Endothelial cell of umbilical vein (primary cell): ENCODE measurements around the gene USP2. TPM values are rescaled to one million over a fixed set of nuclear protein-coding genes. Genes with fewer than 3 reads are reported as not detected.

Experiments used
- BruUV-seq: library from RNA; stranded (reverse); fragments of 400-500 nt; replicated peaks from 2 replicates; lab custom pipeline; 2021; lab: Mats Ljungman, UMichigan
- CTCF ChIA-PET: fragments of 300-600, 350-600 bp; sonication (Branson Sonifier 250); formaldehyde crosslinking; loops from one replicate; lab custom pipeline; 2021; ENCODE audit warnings: antibody characterized with exemption, inconsistent platforms; lab: Charles Lee
- POLR2A ChIA-PET: fragments of 300-600, 350-600 bp; sonication (Branson Sonifier 250); formaldehyde crosslinking; loops from one replicate; lab custom pipeline; 2021; ENCODE audit warnings: antibody characterized with exemption, inconsistent platforms; lab: Charles Lee
- DNase-seq: peaks from one replicate; pipeline ENCODE4 v3.0.0-alpha.2; 2011; ENCODE audit warnings: low read depth, low spot score
- FAIRE-seq: peaks from 2 replicates; lab custom pipeline; 2011; peaks lifted over from hg19 to GRCh38; lab: Jason Lieb, UNC
- H2AFZ ChIP-seq: 2 replicates; pipeline ENCODE4 v1.6.0; 2012; ENCODE audit warnings: low read depth, low read length, control low read depth, inconsistent platforms
- H3K27ac ChIP-seq: 2 replicates; pipeline ENCODE4 v1.5.1; 2011; ENCODE audit warnings: low read depth, mild to moderate bottlenecking, control low read depth, low read length, moderate library complexity; ENCODE audit not compliant: insufficient read depth
- H3K27me3 ChIP-seq, 2 experiments: 2 replicates each; pipeline versions ENCODE4 v1.6.0 to v1.6.1; 2011; ENCODE audit warnings: low read length in 2 of 2, mixed read lengths in 1 of 2; ENCODE audit not compliant: control insufficient read depth in 2 of 2, insufficient read depth in 2 of 2
- H3K36me3 ChIP-seq, 2 experiments: 2 replicates in 1 of 2; 3 replicates in 1 of 2; pipeline ENCODE4 v1.5.1; 2011; ENCODE audit warnings: low read length in 2 of 2, mild to moderate bottlenecking in 1 of 2, moderate library complexity in 1 of 2; ENCODE audit not compliant: control insufficient read depth in 2 of 2, insufficient read depth in 2 of 2; ENCODE audit errors: extremely low read depth in 1 of 2
- H3K4me1 ChIP-seq: 3 replicates; pipeline ENCODE4 v1.5.1; 2011; ENCODE audit warnings: mild to moderate bottlenecking, low read length; ENCODE audit not compliant: control insufficient read depth, insufficient read depth; ENCODE audit errors: extremely low read depth
- H3K4me2 ChIP-seq: 2 replicates; pipeline ENCODE4 v1.6.1; 2011; ENCODE audit warnings: low read length, control low read depth, mixed read lengths; ENCODE audit not compliant: insufficient read depth
- H3K4me3 ChIP-seq, 3 experiments: fragments of 200-600 bp in 1 of 3; sonication (generic), shearing (Covaris generic) in 1 of 3; replicated peaks in 1 of 3; 2 replicates each; pipeline ENCODE4 v1.5.1; 2011 to 2016; ENCODE audit warnings: control low read depth in 3 of 3, low read length in 3 of 3, mild to moderate bottlenecking in 2 of 3, inconsistent platforms in 1 of 3, low read depth in 1 of 3, moderate library complexity in 1 of 3; ENCODE audit not compliant: insufficient read depth in 1 of 3
- H3K79me2 ChIP-seq: 2 replicates; pipeline ENCODE4 v1.6.0; 2012; ENCODE audit warnings: low read length, inconsistent platforms; ENCODE audit not compliant: control insufficient read depth, insufficient read depth
- H3K9ac ChIP-seq: replicated peaks from 2 replicates; pipeline ENCODE3; 2011; ENCODE audit warnings: low read length, control low read depth; ENCODE audit not compliant: insufficient read depth; ENCODE audit errors: extremely low read depth
- H3K9me1 ChIP-seq: replicated peaks from 3 replicates; pipeline ENCODE4 v1.6.0; 2011; ENCODE audit warnings: mild to moderate bottlenecking, low read length; ENCODE audit not compliant: control insufficient read depth, insufficient read depth; ENCODE audit errors: extremely low read depth
- H3K9me3 ChIP-seq: replicated peaks from 2 replicates; pipeline ENCODE4 v1.5.1; 2012; ENCODE audit warnings: low read length, inconsistent platforms; ENCODE audit not compliant: control insufficient read depth, insufficient read depth
- H4K20me1 ChIP-seq: replicated peaks from 2 replicates; pipeline ENCODE3; 2011; ENCODE audit warnings: mild to moderate bottlenecking, low read length; ENCODE audit not compliant: control insufficient read depth, insufficient read depth; ENCODE audit errors: extremely low read depth
- CTCF ChIP-seq, 2 donors: IDR thresholded peaks; 1 replicate in 1 of 2; 2 replicates in 1 of 2; pipeline ENCODE4 v1.5.1; 2011; ENCODE audit warnings: low read length in 2 of 2, mild to moderate bottlenecking in 2 of 2, moderate library complexity in 2 of 2, control low read depth in 1 of 2, inconsistent platforms in 1 of 2, low read depth in 1 of 2; ENCODE audit not compliant: insufficient read depth in 1 of 2; ENCODE audit errors: extremely low read depth in 1 of 2
- EZH2 ChIP-seq: IDR thresholded peaks from 2 replicates; pipeline ENCODE4 v1.6.1; 2012; ENCODE audit warnings: borderline replicate concordance, low read depth, mild to moderate bottlenecking, moderate library complexity, low read length, inconsistent platforms; ENCODE audit not compliant: severe bottlenecking
- FOS ChIP-seq: IDR thresholded peaks from 2 replicates; pipeline ENCODE4 v1.6.1; 2011; ENCODE audit warnings: mild to moderate bottlenecking, low read length, moderate library complexity, borderline replicate concordance; ENCODE audit not compliant: insufficient read depth
- GATA2 ChIP-seq: IDR thresholded peaks from 2 replicates; pipeline ENCODE4 v1.7.0; 2011; ENCODE audit warnings: low read depth, mild to moderate bottlenecking, moderate library complexity, mixed read lengths, low read length; ENCODE audit not compliant: insufficient read length, insufficient read depth
- JUN ChIP-seq: IDR thresholded peaks from 2 replicates; pipeline ENCODE4 v1.6.1; 2011; ENCODE audit warnings: borderline replicate concordance, low read depth; ENCODE audit not compliant: insufficient read length, insufficient read depth
- MAX ChIP-seq: IDR thresholded peaks from 2 replicates; pipeline ENCODE4 v1.6.1; 2011; ENCODE audit not compliant: insufficient read depth, insufficient read length
- MYC ChIP-seq: IDR thresholded peaks from one replicate; pipeline ENCODE4 v1.6.1; 2011; ENCODE audit warnings: mild to moderate bottlenecking, low read depth, low read length
- POLR2A ChIP-seq: IDR thresholded peaks from 2 replicates; pipeline ENCODE4 v1.6.1; 2012; ENCODE audit warnings: low read depth, mild to moderate bottlenecking, control low read depth, low read length
- POLR2AphosphoS5 ChIP-seq: IDR thresholded peaks from 2 replicates; pipeline ENCODE4 v1.6.1; 2012; ENCODE audit warnings: low read depth, mild to moderate bottlenecking, control low read depth, low read length, moderate library complexity; ENCODE audit not compliant: insufficient read depth
- dilution Hi-C: fragments of 300-500 bp; cut with MboI; formaldehyde crosslinking; loops from one replicate; pipeline ENCODE4 v1.15.0; 2019; ENCODE audit warnings: low sequenced_read_pairs; ENCODE audit not compliant: extremely low pct_ligation_motif_present
- intact Hi-C: fragments of 100-400 bp; cut with micrococcal nuclease; formaldehyde crosslinking; loops from one replicate; pipeline ENCODE4 v1.10.0; 2022
- polyA plus RNA-seq, 4 experiments: library from polyadenylated mRNA; depleted of rRNA in 3 of 4; stranded (reverse) in 3 of 4; unstranded in 1 of 4; fragments of >200 nt; gene quantifications; 2 replicates each; pipeline versions ENCODE4 v1.2.1 to v1.2.3, GENCODE V29; 2011 to 2012; ENCODE audit warnings: missing spikeins in 1 of 4
- total RNA-seq: library from RNA; stranded (reverse); gene quantifications from 2 replicates; pipeline ENCODE4 v1.2.3, GENCODE V29; 2021

Gene USP2
- total and polyA plus RNA-seq, 2 donors (not counting 3 experiments of a cell fraction or from before 2014, with no cell fraction given) = 0.21 to 1.2 TPM

GRCh38 chr11:119416606-119417580 is 35.4 kb upstream of the USP2 start:
- H3K27me3 ChIP-seq = peaks cover 9 to 10% of the 10 kb centered on the region in 2 experiments
- TF ChIP-seq MAX = no peak
- no peak for TF ChIP-seq JUN
- TF ChIP-seq EZH2 = no peak
- TF ChIP-seq FOS = no peak
- TF ChIP-seq MYC = no peak
- TF ChIP-seq CTCF (IDR thresholded peaks at IDR 0.05; ENCODE audit: extremely low read depth in 1 of 2, insufficient read depth in 1 of 2, low read depth in 1 of 2, low read length in 2 of 2) = no peak
- no peak for TF ChIP-seq POLR2AphosphoS5
- TF ChIP-seq POLR2A = no peak
- no peak for TF ChIP-seq GATA2
- no peaks in the 10 kb centered on the region for H3K36me3 ChIP-seq
- ChIA-PET POLR2A (no interaction called here), CTCF (interaction anchor here (0.6 kb wide), 1 partner anchor 22 kb away, joined by 3 read pairs; no protein-coding TSS in a partner anchor)
- H4K20me1 ChIP-seq = no peaks in the 10 kb centered on the region
- no peaks in the 10 kb centered on the region for H3K79me2 ChIP-seq
- H3K4me1 ChIP-seq = no peaks in the 10 kb centered on the region
- H3K4me3 ChIP-seq = no peak overlapping the region
- H3K9ac ChIP-seq = no peak overlapping the region
- H2AFZ ChIP-seq = no peak overlapping the region
- H3K9me1 ChIP-seq = no peaks in the 10 kb centered on the region
- no TSS peak for BruUV-seq
- no peak for FAIRE-seq
- dilution Hi-C loops (no loop called here), intact Hi-C loops (no loop called here)
- no peak overlapping the region for H3K4me2 ChIP-seq
- DNase-seq = no peak
- H3K27ac ChIP-seq = no peak overlapping the region
- H3K9me3 ChIP-seq = no peaks in the 10 kb centered on the region
